Transverse colon (tissue), 4 donors: ENCODE results near the gene SSTR5. TPM values are rescaled to one million over a fixed set of nuclear protein-coding genes. Genes with fewer than 3 reads are reported as not detected.

Experiments used
- DNase-seq: peaks from one replicate; pipeline ENCODE4 v3.0.0-alpha.2; 2019
- H3K27ac ChIP-seq, 4 donors: fragments of 200-600 bp; sonication (generic); 2 replicates each; pipeline ENCODE4 v1.5.1; 2016 to 2018; ENCODE audit warnings: inconsistent platforms in 4 of 4
- H3K27me3 ChIP-seq: fragments of 200-600 bp; sonication (generic); 2 replicates; pipeline ENCODE4 v1.5.1; 2017; ENCODE audit warnings: inconsistent platforms
- H3K36me3 ChIP-seq, 4 donors: fragments of 200-600 bp; sonication (generic); 2 replicates each; pipeline ENCODE4 v1.5.1; 2017 to 2019; ENCODE audit warnings: inconsistent platforms in 4 of 4
- H3K4me1 ChIP-seq, 4 donors: fragments of 200-600 bp; sonication (generic); 2 replicates each; pipeline ENCODE4 v1.5.1; 2017 to 2020; ENCODE audit warnings: inconsistent platforms in 4 of 4
- H3K4me3 ChIP-seq, 4 donors: fragments of 200-600 bp; sonication (generic); 1 replicate in 1 of 4; 2 replicates in 3 of 4; pipeline versions ENCODE4 v1.5.1 to v1.6.1; 2017 to 2019; ENCODE audit warnings: inconsistent platforms in 4 of 4
- H3K9me3 ChIP-seq, 2 donors: fragments of 200-600 bp; sonication (generic); 2 replicates each; pipeline ENCODE4 v1.5.1; 2017 to 2019; ENCODE audit warnings: inconsistent platforms in 2 of 2
- EP300 ChIP-seq: sonication (generic); formaldehyde crosslinking; IDR thresholded peaks from one replicate; pipeline ENCODE4 v1.6.1; 2017; ENCODE audit warnings: antibody characterized with exemption, low read depth
- POLR2A ChIP-seq: fragments of 450-650 bp; IDR thresholded peaks from one replicate; pipeline ENCODE4 v1.6.1; 2016; ENCODE audit warnings: antibody characterized with exemption, mild to moderate bottlenecking, moderate library complexity
- POLR2AphosphoS5 ChIP-seq, 3 donors: sonication (generic); formaldehyde crosslinking; IDR thresholded peaks; one replicate each; pipeline ENCODE4 v1.6.1; 2016; ENCODE audit warnings: antibody characterized with exemption in 3 of 3
- WGBS, 2 donors: methylation state at CpG; one replicate each; pipeline ENCODE4 v1.1.5; 2018; ENCODE audit warnings: low coverage in 1 of 2; 5-methylcytosine and 5-hydroxymethylcytosine counted together
- in situ Hi-C, 4 donors: fragments of 200-750 bp; cut with MboI; loops; one replicate each; pipeline versions ENCODE4 v1.15.0 to v1.15.1; 2017; ENCODE audit warnings: low sequenced_read_pairs in 3 of 4, low pct_ligation_motif_present in 1 of 4, low pct_unique_long_range_greater_than_20kb in 1 of 4
- intact Hi-C: fragments of 100-400 bp; cut with DNase I; formaldehyde crosslinking; loops from one replicate; pipeline ENCODE4 v1.15.1; 2023; ENCODE audit warnings: low total_unique reads
- total RNA-seq, 4 donors: library from RNA; depleted of rRNA; stranded (reverse); fragments of >200 nt; gene quantifications; one replicate each; pipeline ENCODE4 v1.1.0, GENCODE V29; 2016
- TF ChIP-seq, protein P1 (sequence below), 5 experiments: fragments of 200-600 bp in 3 of 5; fragments of 450-650 bp in 2 of 5; sonication (generic) in 3 of 5; IDR thresholded peaks; 1 replicate in 2 of 5; 2 replicates in 3 of 5; pipeline ENCODE4 v1.5.1; 2016 to 2017; ENCODE audit warnings: antibody characterized with exemption in 5 of 5, inconsistent platforms in 3 of 5, mild to moderate bottlenecking in 2 of 5, moderate library complexity in 1 of 5

SSTR5 gene
- total RNA-seq, 4 donors from 2014 or later = not detected

DNA sequence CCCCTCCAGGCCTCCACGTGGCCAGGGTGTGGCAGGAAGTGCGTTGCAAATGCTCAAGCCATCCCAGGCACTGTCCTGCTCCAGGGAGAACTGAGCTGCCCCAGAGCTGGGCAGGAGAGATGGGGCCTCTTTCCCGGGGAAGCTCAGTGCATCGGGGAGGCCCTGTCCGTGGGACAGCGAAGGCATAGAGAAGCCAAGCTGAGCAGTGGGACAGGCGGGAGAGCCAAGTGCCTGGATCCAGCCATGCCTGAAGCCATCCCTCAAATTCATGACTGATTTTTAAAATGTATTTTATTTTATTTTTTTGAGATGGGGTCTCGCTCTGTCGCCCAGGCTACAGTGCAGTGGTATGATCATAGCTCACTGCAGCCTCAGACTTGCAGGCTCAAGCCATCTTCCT is 25.4 kb upstream of the SSTR5 start:
- Histone ChIP-seq H3K36me3 (no peaks in the 10 kb centered on the region), H3K4me1 (peaks cover 0 to 3% (median 0%) of the 10 kb centered on the region in 4 donors), H3K27me3 (peaks cover 70% of the 10 kb centered on the region), H3K9me3 (no peaks in the 10 kb centered on the region), H3K4me3 (no peak overlapping the region), H3K27ac (no peak overlapping the region)
- intact Hi-C loops = no loop called here
- DNase-seq = no peak
- TF ChIP-seq, protein P1, sequence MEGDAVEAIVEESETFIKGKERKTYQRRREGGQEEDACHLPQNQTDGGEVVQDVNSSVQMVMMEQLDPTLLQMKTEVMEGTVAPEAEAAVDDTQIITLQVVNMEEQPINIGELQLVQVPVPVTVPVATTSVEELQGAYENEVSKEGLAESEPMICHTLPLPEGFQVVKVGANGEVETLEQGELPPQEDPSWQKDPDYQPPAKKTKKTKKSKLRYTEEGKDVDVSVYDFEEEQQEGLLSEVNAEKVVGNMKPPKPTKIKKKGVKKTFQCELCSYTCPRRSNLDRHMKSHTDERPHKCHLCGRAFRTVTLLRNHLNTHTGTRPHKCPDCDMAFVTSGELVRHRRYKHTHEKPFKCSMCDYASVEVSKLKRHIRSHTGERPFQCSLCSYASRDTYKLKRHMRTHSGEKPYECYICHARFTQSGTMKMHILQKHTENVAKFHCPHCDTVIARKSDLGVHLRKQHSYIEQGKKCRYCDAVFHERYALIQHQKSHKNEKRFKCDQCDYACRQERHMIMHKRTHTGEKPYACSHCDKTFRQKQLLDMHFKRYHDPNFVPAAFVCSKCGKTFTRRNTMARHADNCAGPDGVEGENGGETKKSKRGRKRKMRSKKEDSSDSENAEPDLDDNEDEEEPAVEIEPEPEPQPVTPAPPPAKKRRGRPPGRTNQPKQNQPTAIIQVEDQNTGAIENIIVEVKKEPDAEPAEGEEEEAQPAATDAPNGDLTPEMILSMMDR (IDR thresholded peaks at IDR 0.05) = no peak
- TF ChIP-seq POLR2A (no peak), POLR2AphosphoS5 (IDR thresholded peaks at IDR 0.05) (no peak), EP300 (no peak)
- in situ Hi-C loops = no loop called here
- 81% methylated on average over 9 of the region's 9 CpGs; no CpG with 5 or more reads in 1 of the 2 donors for WGBS, 2 donors

DNA sequence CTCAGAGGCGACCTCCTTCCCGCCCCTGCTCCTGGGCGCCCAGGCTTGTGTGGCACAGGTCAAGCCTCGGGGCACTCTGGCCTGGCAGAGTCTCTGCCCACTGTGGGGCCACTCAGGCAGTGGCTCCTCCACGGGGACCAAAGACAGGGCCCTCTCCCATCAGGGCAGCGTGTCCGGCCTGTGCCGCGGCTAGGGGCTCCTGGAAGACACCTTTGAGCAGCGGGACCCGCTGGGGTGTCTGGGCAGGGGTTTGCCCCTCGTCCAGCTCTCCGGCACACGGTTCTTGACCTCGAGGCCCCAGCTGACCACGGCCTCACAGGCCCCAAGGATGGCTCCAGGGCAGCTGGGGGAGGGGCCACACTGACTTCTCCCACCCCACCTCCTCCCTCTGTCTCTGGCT is 24.7 kb upstream of the SSTR5 start:
- TF ChIP-seq POLR2AphosphoS5 (IDR thresholded peaks at IDR 0.05) = no peak
- TF ChIP-seq, protein P1 (IDR thresholded peaks at IDR 0.05) = no peak
- TF ChIP-seq POLR2A = no peak
- 91% methylated on average over 4 of the region's 16 CpGs; no CpG with 5 or more reads in 1 of the 2 donors for WGBS, 2 donors
- peaks cover 70% of the 10 kb centered on the region for H3K27me3 ChIP-seq
- intact Hi-C loops = no loop called here
- H3K4me1 ChIP-seq = peaks cover 0 to 3% (median 0%) of the 10 kb centered on the region in 4 donors
- DNase-seq = no peak
- H3K36me3 ChIP-seq = no peaks in the 10 kb centered on the region
- H3K4me3 ChIP-seq = no peak overlapping the region
- in situ Hi-C loops = no loop called here
- no peaks in the 10 kb centered on the region for H3K9me3 ChIP-seq
- no peak overlapping the region for H3K27ac ChIP-seq

DNA sequence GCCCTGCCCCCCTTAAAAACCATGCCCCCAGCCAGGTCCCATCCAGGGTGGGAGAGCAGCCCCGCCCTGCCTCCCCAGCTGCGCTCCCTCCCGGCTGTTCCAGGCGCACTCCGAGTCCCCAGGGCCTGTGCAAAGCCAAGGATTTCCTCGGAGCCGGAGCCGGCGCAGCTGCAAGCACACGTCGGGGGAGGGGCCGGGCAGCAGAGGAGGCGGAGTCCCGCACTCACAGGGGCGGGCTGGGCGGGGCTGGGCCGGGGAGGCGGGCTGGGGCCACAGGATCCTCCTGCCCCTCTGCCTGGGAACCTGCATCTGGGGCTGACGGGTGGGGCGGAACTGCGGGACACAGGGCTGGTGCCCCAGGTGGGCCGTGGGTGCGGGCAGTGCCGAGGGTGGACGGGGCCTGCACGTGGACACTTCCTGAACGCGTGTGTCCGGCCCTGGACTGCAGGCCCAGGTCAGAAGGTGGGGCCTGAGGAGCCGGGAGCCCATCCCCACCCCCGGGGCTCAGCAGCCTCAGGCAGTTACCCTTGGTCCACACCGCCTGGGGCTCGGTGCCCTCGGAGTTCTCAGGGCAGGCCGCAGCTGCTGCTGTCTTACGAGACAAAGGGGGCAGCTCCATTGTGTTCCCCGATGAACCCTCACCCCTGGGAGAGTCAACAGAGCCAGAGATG is 24.0 kb upstream of the SSTR5 start:
- WGBS, 2 donors = 38% methylated on average over 12 of the region's 37 CpGs; no CpG with 5 or more reads in 1 of the 2 donors
- Histone ChIP-seq H3K9me3 (no peaks in the 10 kb centered on the region), H3K4me1 (peaks cover 0 to 3% (median 0%) of the 10 kb centered on the region in 4 donors), H3K36me3 (no peaks in the 10 kb centered on the region), H3K27me3 (peaks cover 71% of the 10 kb centered on the region), H3K4me3 (no peak overlapping the region), H3K27ac (no peak overlapping the region)
- TF ChIP-seq, protein P1 (IDR thresholded peaks at IDR 0.05) = no peak
- TF ChIP-seq POLR2A (no peak), EP300 (no peak), POLR2AphosphoS5 (IDR thresholded peaks at IDR 0.05) (no peak)
- intact Hi-C loops = no loop called here
- in situ Hi-C loops = no loop called here
- peak; percentile 14 for DNase-seq

DNA sequence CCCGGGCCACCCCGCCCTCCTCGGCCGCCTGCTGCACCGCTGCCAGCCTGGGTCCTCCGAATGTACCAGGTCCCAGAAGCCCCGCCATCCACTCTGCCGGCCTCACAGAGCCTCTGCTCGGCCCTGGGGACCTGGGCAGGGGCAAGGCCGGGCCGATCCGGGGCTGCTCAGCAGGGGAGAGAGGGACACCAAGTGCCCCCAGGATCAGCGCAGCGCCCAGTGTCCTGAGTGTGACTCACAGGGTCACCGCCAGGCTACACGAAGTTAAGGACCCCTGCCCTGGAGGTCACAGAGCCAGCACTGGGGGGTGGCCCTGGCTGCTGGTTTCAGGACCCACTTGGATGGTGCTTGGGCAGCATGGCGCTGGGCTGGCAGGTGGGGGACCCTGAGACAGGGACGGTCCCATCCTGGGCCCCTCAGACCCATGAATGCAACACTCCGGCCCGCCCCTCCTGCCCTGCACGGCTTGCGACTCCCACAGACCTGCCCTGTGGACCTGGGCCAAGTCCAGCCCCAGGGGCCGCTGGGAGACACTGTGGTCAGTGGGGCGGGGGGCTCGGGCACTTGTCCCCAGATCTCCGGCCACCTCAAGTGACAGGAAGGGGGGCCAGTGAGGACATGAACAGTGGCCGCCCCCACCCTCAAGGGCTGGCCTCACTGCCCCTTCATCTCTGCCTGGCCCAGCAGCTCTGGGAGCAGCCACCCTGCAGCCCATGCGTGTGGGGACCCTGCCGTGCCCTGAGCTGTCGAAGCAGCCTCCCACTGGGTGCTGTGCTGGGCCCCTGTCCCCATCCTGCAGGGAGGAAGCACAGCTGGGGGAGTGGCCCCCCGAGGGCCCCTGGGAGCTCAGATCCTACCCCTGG is 23.2 kb upstream of the SSTR5 start:
- WGBS, 2 donors = 69% methylated on average over 22 of the region's 31 CpGs; no CpG with 5 or more reads in 1 of the 2 donors
- H3K9me3 ChIP-seq = no peaks in the 10 kb centered on the region
- in situ Hi-C loops = no loop called here
- H3K4me1 ChIP-seq = peaks cover 0 to 3% (median 0%) of the 10 kb centered on the region in 4 donors
- no peak overlapping the region for H3K4me3 ChIP-seq
- no peaks in the 10 kb centered on the region for H3K36me3 ChIP-seq
- H3K27me3 ChIP-seq = peaks cover 71% of the 10 kb centered on the region
- TF ChIP-seq, protein P1 (IDR thresholded peaks at IDR 0.05) = no peak
- TF ChIP-seq POLR2AphosphoS5 (IDR thresholded peaks at IDR 0.05) = no peak
- intact Hi-C loops = no loop called here
- DNase-seq = no peak
- H3K27ac ChIP-seq = no peak overlapping the region
